GM13977 (cell line): ENCODE data around the gene PLEKHD1.

Experiments
- DNase-seq: peaks from one replicate; pipeline ENCODE4 v3.0.0; 2012; ENCODE audit warnings: low spot score
- in situ Hi-C: fragments of 300-500 bp; cut with MboI; formaldehyde crosslinking; loops from one replicate; pipeline ENCODE4 v1.12.0; 2022; ENCODE audit warnings: low sequenced_read_pairs, low pct_unique_long_range_greater_than_20kb, mixed read lengths, inconsistent platforms; ENCODE audit not compliant: unreplicated experiment
- TF ChIP-seq, protein P1 (sequence below): IDR thresholded peaks from 2 replicates; pipeline ENCODE4 v1.5.1; 2012; ENCODE audit warnings: mild to moderate bottlenecking, control low read depth; ENCODE audit not compliant: insufficient read depth; ENCODE audit errors: extremely low read depth, missing control alignments

The PLEKHD1 gene

DNA sequence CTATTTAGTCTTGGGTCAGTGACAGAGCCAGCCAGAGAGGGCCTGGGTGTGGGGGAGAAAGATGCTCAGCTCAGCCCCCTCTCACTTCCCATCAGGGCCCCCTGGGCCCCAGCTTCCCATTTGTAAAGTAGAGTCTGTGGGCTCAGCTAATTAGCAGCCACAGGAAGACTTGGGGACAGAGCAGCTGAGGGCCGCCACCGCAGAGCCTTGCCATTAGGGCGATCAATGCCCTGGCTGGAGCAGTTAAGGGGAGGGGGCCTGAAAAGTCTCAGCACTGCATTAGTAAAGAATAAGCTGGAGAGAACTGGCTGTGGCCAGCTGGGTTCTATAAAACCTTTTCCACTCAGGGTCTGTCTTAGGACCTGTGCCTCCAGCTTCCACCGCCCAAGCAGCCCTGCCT is 2.7 kb downstream of the PLEKHD1 start:
- TF ChIP-seq, protein P1, sequence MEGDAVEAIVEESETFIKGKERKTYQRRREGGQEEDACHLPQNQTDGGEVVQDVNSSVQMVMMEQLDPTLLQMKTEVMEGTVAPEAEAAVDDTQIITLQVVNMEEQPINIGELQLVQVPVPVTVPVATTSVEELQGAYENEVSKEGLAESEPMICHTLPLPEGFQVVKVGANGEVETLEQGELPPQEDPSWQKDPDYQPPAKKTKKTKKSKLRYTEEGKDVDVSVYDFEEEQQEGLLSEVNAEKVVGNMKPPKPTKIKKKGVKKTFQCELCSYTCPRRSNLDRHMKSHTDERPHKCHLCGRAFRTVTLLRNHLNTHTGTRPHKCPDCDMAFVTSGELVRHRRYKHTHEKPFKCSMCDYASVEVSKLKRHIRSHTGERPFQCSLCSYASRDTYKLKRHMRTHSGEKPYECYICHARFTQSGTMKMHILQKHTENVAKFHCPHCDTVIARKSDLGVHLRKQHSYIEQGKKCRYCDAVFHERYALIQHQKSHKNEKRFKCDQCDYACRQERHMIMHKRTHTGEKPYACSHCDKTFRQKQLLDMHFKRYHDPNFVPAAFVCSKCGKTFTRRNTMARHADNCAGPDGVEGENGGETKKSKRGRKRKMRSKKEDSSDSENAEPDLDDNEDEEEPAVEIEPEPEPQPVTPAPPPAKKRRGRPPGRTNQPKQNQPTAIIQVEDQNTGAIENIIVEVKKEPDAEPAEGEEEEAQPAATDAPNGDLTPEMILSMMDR, result no peak
- DNase-seq, result no peak
- in situ Hi-C loops, result no loop called here

DNA sequence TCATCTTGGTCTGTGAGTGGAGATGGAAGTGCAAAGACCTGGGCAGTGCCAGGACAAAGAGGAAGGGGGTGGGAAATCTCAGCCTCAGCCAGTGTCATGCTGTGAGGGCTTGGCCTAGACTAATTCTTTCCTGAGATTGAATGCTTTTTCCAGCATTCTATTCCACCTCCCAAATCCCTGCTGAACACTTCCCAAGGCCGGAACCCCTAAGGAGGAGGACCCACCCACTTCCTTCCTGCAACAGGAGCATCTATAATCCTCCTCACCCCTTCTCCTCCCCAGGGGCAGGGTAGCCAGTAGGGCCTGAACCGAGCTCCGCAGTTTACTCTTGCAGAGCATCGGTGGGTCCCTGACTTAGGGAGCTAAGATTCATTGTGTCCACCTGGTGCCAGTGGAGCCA is 3.2 kb downstream of the PLEKHD1 start:
- in situ Hi-C loops, result no loop called here

DNA sequence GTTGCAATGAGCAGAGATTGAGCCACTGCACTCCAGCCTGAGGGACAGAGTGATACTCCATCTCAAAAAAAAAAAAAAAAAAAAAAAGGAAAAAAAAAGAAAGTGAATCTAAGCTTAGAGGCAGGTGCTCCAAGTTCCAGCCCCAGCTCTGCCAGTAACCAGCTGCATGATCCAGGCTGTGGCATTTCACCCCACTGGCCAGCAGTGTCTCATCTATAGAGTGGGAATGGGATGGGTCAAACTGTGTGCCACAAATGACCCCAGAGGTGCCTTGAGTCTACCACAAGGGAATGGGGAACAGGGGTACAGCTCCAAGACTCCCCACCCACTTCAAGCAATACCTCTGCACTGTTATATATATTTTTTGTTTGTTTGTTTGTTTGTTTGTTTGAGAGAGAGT is 5.0 kb downstream of the PLEKHD1 start:
- DNase-seq, result no peak
- TF ChIP-seq, protein P1, result no peak
- in situ Hi-C loops, result no loop called here

More for the DNA sequence above, 3.2 kb downstream of the PLEKHD1 start:
- TF ChIP-seq, protein P1, result no peak
- DNase-seq, result no peak

DNA sequence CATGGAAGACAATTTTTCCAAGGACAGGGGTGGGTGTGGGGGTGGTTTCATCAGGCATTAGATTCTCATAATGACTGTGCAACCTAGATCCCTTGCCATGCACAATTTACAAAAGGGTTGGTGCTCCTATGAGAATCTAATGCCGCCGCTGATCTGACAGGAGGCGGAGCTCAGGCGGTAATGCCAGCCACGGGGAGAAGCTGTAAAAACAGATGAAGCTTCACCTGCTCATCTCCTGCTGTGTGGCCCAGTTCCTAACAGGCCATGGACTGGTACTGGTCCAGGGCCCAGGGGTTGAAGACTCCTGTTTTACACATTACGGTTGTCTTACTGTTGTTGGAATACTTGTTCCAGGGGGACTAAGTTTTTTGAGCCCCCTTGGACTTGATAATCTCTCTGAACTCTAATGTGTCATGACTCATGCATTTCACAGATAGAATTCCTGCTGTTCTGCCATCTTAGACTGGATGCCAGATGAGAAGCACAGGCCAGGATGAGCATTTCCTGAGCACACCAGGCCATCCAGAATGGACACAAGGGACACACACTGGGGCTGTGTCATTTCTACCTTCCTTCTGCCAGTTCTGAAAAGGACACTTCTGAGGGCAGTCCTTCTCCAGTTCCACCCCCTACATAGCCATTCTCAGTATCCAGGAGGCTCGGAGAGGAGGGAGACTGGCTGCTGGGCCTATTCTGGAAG is 5.8 kb downstream of the PLEKHD1 start:
- in situ Hi-C loops, result no loop called here

DNA sequence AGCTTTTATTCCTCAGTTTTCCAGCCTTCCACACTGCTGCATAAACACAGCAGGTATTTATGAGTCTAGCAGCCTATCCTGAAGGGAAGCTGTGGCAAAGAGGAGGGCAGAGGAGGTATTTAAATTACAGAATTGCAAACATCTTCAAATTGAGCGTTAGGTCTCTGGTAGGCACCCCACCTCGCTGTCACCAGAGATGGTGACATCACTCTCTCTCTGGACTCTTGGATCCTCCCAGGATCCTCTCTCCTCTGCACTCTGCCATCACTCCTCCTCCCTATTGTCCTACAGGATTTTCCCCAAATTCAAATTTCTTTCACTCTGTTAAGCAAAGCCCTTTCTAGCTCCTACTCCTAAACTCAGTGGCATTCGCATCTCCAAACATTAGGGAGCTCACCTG is 6.7 kb downstream of the PLEKHD1 start:
- in situ Hi-C loops, result no loop called here
- TF ChIP-seq, protein P1, result no peak
- DNase-seq, result no peak

More for the DNA sequence above, 5.8 kb downstream of the PLEKHD1 start:
- DNase-seq, result no peak
- TF ChIP-seq, protein P1, result no peak

DNA sequence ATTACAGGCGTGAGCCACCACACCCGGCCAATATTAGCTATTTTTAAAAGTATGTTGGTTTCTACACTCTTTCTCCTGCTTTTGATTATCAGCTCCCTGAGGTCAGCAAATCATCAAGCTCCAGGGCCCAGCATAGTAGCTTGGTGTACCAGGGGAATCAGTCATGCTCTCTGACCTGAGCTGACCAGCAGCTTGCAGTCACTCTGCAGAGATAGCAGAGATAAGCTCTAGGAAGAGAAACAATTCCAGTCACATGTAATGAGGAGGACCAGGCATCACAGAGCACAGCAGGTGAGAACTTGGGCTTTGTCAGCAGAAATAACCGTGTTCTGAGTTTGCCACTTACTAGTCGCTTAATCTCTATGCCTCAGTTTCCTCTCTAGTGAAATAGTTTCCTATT is 8.5 kb downstream of the PLEKHD1 start:
- in situ Hi-C loops, result no loop called here
- no peak for DNase-seq
- TF ChIP-seq, protein P1, result no peak
